ENCODE results near the gene MS4A2.

MS4A2 gene

GRCh38 chr11:60087239-60087638 lies 1.2 kb upstream of the MS4A2 start:
- TF ChIP-seq GATA3 (IDR thresholded peaks at IDR 0.05; ENCODE audit: low read depth, low read length) (no peak), GATA2 (IDR thresholded peaks at IDR 0.05; ENCODE audit: low read depth, low read length) (no peak)

- TF ChIP-seq GATA3 (IDR thresholded peaks at IDR 0.05; ENCODE audit: low read depth, low read length) (no peak), GATA2 (IDR thresholded peaks at IDR 0.05; ENCODE audit: low read depth, low read length) (no peak)
Measured at GRCh38 chr11:60095477-60096120, 7.1 kb downstream of the MS4A2 start.

GRCh38 chr11:60097189-60097588 lies 8.7 kb downstream of the MS4A2 start:
- no peak for TF ChIP-seq GATA3 (IDR thresholded peaks at IDR 0.05; ENCODE audit: low read depth, low read length)
- no peak for TF ChIP-seq GATA2 (IDR thresholded peaks at IDR 0.05; ENCODE audit: low read depth, low read length)

- TF ChIP-seq GATA3 (IDR thresholded peaks at IDR 0.05; ENCODE audit: low read depth, low read length): no peak
- no peak for TF ChIP-seq GATA2 (IDR thresholded peaks at IDR 0.05; ENCODE audit: low read depth, low read length)
Measured at GRCh38 chr11:60098508-60098907, 10.0 kb downstream of the MS4A2 start.

GRCh38 chr11:60100516-60100915 lies 12.1 kb downstream of the MS4A2 start:
- TF ChIP-seq GATA3 (IDR thresholded peaks at IDR 0.05; ENCODE audit: low read depth, low read length): no peak
- no peak for TF ChIP-seq GATA2 (IDR thresholded peaks at IDR 0.05; ENCODE audit: low read depth, low read length)

- TF ChIP-seq GATA3 (IDR thresholded peaks at IDR 0.05; ENCODE audit: low read depth, low read length): no peak
- no peak for TF ChIP-seq GATA2 (IDR thresholded peaks at IDR 0.05; ENCODE audit: low read depth, low read length)
Measured at GRCh38 chr11:60111793-60112192, 23.3 kb downstream of the MS4A2 start.

GRCh38 chr11:60116996-60117790 lies 28.7 kb downstream of the MS4A2 start:
- no peak for TF ChIP-seq GATA3 (IDR thresholded peaks at IDR 0.05; ENCODE audit: low read depth, low read length)
- TF ChIP-seq GATA2 (IDR thresholded peaks at IDR 0.05; ENCODE audit: low read depth, low read length): no peak

- no peak for TF ChIP-seq GATA3 (IDR thresholded peaks at IDR 0.05; ENCODE audit: low read depth, low read length)
- no peak for TF ChIP-seq GATA2 (IDR thresholded peaks at IDR 0.05; ENCODE audit: low read depth, low read length)
Measured at GRCh38 chr11:60118338-60118737, 29.9 kb downstream of the MS4A2 start.

- TF ChIP-seq GATA3 (IDR thresholded peaks at IDR 0.05; ENCODE audit: low read depth, low read length) (no peak), GATA2 (IDR thresholded peaks at IDR 0.05; ENCODE audit: low read depth, low read length) (no peak)
Measured at GRCh38 chr11:60119710-60120109, 31.2 kb downstream of the MS4A2 start.

GRCh38 chr11:60121264-60121663 lies 32.8 kb downstream of the MS4A2 start:
- no peak for TF ChIP-seq GATA3 (IDR thresholded peaks at IDR 0.05; ENCODE audit: low read depth, low read length)
- TF ChIP-seq GATA2 (IDR thresholded peaks at IDR 0.05; ENCODE audit: low read depth, low read length): no peak

- no peak for TF ChIP-seq GATA2 (IDR thresholded peaks at IDR 0.05; ENCODE audit: low read depth, low read length)
- no peak for TF ChIP-seq GATA3 (IDR thresholded peaks at IDR 0.05; ENCODE audit: low read depth, low read length)
Measured at GRCh38 chr11:60122414-60123036, 34.1 kb downstream of the MS4A2 start.

GRCh38 chr11:60124802-60125432 lies 36.5 kb downstream of the MS4A2 start:
- TF ChIP-seq GATA3 (IDR thresholded peaks at IDR 0.05; ENCODE audit: low read depth, low read length): no peak
- TF ChIP-seq GATA2 (IDR thresholded peaks at IDR 0.05; ENCODE audit: low read depth, low read length): no peak

GRCh38 chr11:60125956-60126585 lies 37.6 kb downstream of the MS4A2 start:
- no peak for TF ChIP-seq GATA2 (IDR thresholded peaks at IDR 0.05; ENCODE audit: low read depth, low read length)
- no peak for TF ChIP-seq GATA3 (IDR thresholded peaks at IDR 0.05; ENCODE audit: low read depth, low read length)

GRCh38 chr11:60127311-60127811 lies 38.9 kb downstream of the MS4A2 start:
- TF ChIP-seq GATA3 (IDR thresholded peaks at IDR 0.05; ENCODE audit: low read depth, low read length): no peak
- no peak for TF ChIP-seq GATA2 (IDR thresholded peaks at IDR 0.05; ENCODE audit: low read depth, low read length)

All from SH-SY5Y (cell line).